CD4-positive, alpha-beta T cell treated with Interleukin-2 at 100 ng/mL for 4 hours (primary cell): ENCODE measurements around the gene ISL2.
A peak's percentile ranks its signal among the peaks of the same experiment; 100 is the strongest.
"Not testable (repeated sequence)": the region's sequence is repeated elsewhere in the genome, so short reads cannot be mapped to it uniquely, and the experiment has no call there.

Source experiments
- DNase-seq: peaks from one replicate; pipeline ENCODE4 v3.0.0-alpha.2; 2020; ENCODE audit warnings: low spot score

The ISL2 gene

DNA sequence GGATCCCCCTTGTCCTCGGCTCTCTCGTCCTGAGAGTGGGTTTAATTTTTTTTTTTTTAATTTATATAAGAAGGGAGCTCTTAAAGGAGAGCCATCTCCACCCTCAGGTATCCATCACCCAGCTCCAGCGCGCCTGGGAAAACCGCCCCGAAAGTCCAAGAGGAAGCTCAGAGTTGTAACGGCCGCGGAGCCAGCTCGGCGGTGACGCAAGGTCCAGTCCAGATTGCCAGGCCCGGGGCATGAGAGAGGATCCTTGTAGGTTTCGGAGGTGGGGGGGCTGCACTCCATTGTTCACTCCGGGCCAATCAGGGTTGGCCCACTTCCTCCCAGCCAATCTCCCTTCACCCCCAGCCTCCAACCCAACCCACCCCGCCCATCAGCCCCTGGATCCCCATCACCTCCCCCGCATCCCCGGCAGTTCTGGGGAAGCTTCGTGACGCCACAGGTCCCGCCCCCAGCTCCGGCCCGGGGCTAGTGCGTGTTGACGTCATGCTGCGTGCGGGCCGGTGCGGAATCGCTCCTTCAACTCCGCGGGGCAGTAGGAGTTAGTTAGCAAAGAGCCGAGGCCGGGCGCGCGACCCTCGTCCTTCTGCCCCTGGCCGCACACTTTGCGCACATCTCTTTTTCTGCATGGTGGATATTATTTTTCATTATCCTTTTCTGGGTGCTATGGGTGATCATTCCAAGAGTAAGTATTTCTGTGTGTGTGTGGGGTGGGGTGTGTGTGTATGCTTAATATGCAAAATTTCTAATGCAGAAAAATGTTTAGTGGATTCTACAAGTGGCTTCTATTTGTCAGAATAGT lies at the start of gene ISL2:
Gene ISL2 (plus strand): TSS at position 520 of the 805 bp plus-strand sequence. CDS start 111 bp downstream, at position 631.
- peak; percentile 54 for DNase-seq

- DNase-seq: no peak
These were observed 47.0 kb upstream of the ISL2 start for GRCh38 chr15:76289582-76289981.

DNA sequence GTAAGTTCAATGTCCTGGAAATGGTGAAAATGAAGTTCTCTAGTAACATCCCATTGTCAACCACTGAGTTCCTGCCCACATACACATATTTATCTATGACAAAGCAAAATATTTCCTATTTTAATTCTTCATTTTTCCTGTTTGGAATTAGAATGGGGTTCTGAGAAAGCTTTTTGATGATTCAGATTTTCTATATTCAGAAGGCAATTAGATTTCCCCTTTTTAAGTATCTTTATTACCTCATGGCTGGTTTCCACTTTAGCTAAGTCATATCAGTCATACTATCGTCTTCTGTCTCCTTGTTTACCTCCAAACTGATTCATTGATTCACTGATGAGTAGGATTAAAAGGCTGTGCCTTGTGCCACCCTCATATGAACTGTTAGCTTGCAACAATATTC lies 43.2 kb upstream of the ISL2 start:
- no peak for DNase-seq

- DNase-seq: not testable (repeated sequence)
These were observed 42.1 kb upstream of the ISL2 start for GRCh38 chr15:76294463-76294862.

DNA sequence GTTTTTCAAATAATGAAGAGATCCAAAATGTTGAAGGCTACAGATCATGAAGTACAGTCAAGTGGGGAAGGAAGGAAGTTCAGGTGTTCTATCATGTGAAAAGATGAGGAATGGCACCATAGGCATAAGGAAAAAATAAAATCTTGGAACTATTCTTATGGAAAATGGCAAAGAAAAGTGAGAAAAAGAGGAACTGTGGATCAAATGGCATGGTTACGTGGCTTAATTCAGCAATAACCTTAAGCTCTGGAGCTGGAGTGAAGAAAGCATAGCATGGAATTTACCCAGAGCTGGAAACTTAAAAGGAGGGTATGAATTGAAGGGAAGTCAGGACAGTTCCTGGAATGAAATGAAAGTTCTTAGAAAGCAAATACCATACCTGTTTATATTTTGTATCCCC lies 39.7 kb upstream of the ISL2 start:
- DNase-seq: no peak

GRCh38 chr15:76297951-76298350 lies 38.6 kb upstream of the ISL2 start:
- DNase-seq: not testable (repeated sequence)

- DNase-seq: no peak
These were observed 37.6 kb upstream of the ISL2 start for GRCh38 chr15:76298986-76299385.

DNA sequence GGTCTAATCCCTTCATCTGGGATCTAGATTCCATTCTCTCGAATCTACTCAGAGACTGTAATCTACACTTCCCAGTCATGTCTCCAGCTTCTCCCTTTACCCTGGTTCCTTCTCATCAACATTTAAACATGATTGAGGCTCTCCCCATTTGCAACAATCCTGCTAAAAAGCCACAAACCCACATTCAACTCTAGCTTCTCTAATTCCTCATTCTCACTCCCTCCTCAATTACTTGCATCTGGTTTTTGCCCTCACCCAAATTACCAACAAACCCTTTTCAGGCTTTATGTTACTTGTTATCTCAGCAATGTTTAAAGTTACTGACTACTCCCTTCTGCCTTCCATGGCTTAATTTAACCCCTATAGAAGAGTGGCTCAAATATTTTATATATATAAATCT lies 36.8 kb upstream of the ISL2 start:
- no peak for DNase-seq

DNA sequence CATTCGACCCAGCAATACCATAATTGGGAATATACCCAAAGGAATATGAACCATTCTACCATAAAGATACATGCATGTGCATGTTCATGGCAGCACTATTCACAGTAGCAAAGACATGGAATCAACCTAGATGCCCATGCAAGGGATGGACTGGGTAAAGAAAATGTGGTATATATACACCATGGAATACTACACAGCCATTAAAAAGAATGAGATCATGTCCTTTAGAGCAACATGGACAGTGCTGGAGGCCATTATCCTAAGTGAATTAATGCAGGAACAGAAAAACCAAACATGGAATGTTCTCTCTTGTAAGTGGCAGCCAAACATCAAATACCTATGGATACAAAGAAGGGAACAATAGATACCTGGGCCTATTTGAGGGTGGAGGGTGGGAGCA lies 32.7 kb upstream of the ISL2 start:
- no peak for DNase-seq

GRCh38 chr15:76309601-76310330 lies 26.8 kb upstream of the ISL2 start:
- no peak for DNase-seq

GRCh38 chr15:76310475-76311099 lies 26.0 kb upstream of the ISL2 start:
- DNase-seq: no peak

DNA sequence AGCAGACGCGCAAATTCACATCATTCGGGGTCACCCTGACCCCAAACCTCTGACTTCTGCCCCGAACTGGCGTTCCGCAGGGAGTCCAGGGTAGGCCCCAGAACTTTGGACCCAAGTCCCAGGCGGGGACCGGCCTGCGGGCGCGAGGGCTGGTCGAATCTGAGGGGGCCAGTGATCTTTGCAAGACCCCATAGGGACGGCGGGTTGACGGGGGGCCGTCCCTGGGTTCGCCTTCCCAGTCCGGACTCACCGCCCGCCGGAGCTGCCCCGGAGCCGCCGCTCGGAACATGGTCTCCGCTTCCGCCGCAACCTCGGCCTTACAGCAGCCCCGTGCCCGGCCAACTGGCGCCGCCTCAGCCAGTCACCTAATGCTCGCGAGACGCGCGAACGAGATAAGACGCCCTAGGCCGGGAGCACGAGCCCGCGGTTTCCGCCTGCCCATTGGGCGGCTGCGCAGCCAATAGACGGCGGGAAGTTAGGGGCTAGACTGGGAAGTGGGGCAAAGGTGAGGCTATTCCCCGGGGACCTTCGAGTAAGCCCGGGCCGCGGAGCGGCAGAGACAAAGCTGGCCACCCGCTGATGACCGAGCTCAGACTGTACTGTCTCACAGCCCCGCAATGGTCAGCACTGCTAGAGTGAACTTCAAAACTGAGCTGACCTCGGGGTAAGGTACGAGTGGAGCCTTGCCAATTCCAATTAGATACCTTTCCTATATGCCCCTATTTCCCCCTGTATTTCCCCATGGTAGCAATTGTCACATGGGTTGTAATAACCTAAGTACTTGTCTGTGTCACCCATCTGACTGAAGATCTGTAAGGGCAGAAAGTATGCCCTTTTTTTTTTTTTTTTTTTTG lies 25.2 kb upstream of the ISL2 start, which contains the start of gene ETFA:
Gene ETFA (minus strand): TSS at position 370 of the 854 bp plus-strand sequence. CDS start 81 bp downstream, at position 289.
- peak; percentile 89 for DNase-seq

DNA sequence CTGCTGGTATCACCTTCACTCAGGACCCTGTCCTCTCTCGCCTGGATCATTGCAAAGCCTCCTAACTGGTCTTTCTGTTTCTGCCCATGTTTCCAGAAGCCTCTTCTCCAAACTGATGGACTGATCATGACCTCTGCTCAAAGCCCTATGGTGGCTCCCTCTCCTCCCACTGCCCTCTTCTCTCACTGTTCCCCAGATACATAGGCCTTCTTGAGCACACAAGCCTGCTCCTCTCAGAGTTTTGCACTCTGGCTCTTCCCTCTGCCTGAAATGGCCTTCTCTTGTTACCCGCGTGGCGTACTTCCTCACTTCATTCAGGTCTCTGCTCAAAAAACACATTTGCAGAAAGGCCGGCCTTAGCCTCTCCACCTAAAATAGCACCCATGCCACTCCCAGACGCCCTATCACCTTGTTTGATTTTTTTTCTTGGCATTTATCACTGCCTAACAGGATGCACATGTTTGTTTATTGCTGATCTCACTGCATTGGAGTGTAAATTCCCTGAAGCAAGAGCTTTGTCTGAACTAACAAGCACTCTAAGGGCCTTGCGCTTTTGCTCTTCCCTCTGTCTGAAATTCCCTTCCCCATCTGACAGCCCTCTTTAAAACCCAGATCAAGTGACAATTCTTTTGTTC lies 23.9 kb upstream of the ISL2 start:
- no peak for DNase-seq

GRCh38 chr15:76313175-76313567 lies 23.4 kb upstream of the ISL2 start:
- DNase-seq: not testable (repeated sequence)

DNA sequence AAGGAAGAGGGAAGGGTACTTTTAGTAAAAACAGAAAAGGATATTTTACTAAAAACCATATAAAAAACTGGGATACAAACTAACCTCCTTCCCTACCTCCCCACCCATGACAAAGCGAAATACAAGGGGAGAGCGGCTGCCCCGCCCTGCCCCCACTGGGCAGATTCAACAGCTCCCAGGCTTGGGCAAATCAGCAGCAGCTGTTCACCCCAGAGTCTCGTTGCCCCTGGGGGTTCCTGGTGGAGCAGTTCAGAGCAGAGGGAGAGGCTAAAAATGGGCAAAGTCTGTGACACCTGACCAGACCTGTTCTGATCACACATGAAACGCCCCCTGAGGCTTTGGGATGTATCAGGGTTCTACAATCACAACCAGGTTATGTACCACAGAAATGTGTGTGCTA lies 22.8 kb upstream of the ISL2 start:
- DNase-seq: no peak

DNA sequence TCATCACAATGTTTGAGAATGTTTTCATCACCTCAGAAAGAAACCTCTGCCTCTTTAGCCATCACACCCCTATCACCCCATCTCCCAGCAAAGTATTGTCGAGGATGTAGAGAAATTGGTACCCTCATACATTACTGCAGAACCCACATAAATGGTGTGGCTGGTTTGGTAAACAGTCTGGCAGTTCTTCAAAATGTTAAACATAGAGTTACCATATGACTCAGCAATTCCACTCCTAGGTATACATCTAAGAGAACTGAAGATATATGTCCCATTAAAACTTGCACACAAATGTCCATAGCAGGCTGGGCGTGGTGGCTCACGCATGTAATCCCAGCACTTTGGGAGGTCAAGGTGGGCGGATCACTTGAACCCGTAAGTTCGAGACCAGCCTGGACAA lies 16.6 kb upstream of the ISL2 start:
- DNase-seq: no peak

DNA sequence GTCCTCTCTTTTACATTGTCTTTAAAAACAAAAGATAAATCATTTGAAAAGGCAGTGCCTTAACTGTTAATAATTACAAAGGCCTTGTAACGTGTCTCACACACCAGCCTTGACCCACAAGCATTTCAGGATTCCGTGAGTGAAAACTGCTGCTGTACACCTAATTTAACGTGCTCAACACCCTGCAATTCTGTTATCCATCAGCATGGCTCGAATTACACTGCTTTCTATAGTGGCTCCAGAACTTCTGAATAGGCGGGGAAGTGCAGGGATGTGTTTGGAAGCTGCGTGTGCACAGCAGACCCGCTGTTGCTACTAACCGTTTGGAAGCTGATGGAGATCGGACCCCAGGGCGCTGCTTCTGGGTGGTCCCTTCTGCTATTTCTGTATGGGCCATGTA lies 15.4 kb upstream of the ISL2 start:
- DNase-seq: no peak

DNA sequence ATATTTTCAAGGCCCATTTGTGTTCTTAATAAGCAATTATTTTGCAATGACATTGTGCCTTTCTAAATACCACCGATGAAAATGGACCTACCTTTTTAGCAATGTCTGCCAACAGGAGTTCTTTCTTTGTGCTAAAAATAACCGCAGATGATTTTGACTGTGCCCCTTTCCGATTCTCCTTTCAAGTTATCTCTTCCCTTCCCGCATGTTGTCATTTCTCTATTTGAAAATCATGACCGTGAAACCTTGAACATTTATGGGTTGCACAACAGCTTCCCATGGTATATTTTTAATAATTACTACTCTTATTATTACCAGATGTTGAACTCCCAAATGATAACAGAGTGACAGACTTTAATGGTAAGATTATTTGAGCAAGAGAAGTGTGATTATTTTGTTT lies 15.0 kb upstream of the ISL2 start:
- no peak for DNase-seq

GRCh38 chr15:76324066-76324465 lies 12.5 kb upstream of the ISL2 start:
- no peak for DNase-seq

DNA sequence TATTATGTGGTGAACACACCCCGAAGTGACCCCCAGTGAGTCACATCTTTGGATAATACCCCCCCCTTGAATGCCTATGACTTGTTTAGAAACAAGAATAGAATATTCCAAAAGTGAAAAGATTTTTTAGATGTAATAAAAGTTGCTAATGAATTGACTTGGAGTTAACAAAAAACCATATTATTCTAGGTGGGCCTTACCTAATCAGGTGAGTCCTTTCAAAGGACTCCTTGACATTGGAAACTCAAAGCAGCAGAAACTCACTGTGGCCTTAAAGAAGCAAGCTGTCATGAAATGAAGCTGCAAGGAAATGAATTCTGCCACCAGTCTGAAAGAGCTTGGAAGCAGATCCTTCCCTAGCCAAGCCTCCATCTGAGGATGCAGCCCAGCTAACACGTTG lies 10.9 kb upstream of the ISL2 start:
- no peak for DNase-seq
